NCI-H1417 treated with DMSO at 0.1 percent for 48 hours (cell line): Measurements from ENCODE around the gene AGPAT4.

Experiments
- DNase-seq: peaks from one replicate; lab custom pipeline; 2025; lab: John Stamatoyannopoulos, UW

AGPAT4 gene

GRCh38 chr6:161254464-161255253 is 19.2 kb downstream of the AGPAT4 start:
- DNase-seq: no peak

GRCh38 chr6:161254126-161254463 is 19.8 kb downstream of the AGPAT4 start:
- DNase-seq: no peak

- no peak for DNase-seq
Observed at GRCh38 chr6:161251345-161251744, 22.5 kb downstream of the AGPAT4 start.

DNA sequence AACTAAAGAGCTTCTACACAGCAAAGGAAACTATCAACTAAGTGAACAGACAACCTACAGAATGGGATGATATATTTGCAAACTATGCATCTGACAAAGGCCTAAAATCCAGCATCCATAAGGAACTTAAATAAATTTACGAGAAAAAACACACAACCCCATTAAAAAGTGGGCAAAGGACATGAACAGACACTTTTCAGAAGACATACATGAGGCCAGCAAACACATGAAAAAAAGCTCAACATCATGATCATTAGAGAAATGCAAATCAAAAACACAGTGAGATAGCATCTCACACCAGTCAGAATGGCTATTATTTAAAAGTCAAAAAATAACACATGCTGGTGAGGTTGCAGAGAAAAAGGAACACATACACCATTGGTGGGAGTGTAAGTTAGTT is 24.5 kb downstream of the AGPAT4 start:
- no peak for DNase-seq

DNA sequence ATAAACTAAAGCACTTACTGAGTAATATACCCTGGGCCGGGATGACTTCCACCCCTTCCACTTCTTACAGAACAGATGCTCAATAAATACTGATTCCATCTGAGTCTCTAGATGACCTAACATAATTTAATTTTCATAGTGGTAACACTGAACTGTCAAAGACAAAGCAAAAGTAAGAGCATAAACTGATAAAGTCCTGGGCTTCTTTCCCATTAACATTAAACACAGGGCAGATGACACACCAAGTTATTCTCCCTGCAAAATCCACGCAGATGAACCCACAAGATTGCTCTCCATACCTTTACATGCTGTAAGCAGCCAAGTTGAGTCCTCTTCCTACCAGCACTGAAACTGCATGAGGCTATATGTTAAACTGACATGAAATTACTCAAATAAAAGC is 27.1 kb downstream of the AGPAT4 start:
- DNase-seq: no peak

DNA sequence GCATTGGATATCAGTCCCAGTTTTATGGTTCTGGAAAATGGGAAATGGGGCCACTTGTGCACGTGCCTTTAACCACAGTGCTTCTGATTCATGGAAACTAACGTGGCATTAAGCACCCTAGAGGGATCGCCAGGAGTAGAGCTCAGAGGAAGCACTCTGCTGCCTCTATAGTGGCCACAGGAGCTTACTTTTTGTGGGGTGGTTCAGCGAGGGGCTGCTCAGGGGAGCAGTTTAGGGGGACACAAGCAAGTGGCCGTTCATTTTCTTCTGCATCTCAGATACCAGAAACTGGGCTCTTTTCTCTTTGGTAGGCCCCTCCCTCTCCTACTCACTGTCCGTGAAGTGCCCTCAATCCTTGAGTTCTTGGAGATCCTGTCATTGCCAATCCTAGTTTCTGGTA is 28.5 kb downstream of the AGPAT4 start:
- DNase-seq: no peak

GRCh38 chr6:161244725-161245124 is 29.1 kb downstream of the AGPAT4 start:
- DNase-seq: no peak

GRCh38 chr6:161242779-161243693 is 30.8 kb downstream of the AGPAT4 start:
- DNase-seq: no peak

DNA sequence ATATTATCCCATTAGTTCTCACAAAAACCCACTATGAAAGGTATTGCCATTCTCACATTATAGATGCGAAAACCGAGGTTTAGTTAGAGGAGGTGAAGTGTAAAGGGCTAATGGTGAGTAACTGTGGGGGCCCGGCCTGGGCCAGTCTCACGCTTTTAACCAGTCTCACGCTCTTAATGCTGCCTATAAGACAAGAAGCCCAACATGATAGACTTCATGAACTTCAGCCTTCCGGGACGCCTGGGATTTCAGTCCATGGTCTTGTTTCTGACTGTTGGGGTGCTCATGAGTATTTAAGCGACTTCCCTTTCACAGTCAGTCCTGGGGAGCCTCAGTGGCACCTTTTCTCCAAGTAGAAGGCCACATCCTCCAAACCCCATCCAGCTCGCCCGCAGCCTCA is 31.7 kb downstream of the AGPAT4 start:
- DNase-seq: no peak

DNA sequence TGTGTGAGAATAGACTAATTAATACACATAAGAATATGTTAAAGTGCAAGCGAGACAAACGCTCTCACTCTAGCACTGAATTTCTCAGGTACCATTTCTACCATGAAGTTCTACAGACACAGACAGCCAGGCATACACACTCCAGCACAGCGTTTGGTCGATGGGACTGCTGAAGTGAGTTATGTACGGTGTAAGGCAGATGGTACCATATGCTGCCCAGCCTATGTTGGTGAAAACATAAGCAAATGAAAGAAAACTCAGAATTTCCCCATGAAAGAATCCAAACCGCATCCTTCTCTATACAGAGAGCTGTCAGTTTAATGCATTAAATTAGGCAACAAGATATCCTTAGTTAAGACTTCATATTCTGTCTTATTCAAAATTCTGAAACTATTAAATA is 34.9 kb downstream of the AGPAT4 start:
- DNase-seq: no peak

DNA sequence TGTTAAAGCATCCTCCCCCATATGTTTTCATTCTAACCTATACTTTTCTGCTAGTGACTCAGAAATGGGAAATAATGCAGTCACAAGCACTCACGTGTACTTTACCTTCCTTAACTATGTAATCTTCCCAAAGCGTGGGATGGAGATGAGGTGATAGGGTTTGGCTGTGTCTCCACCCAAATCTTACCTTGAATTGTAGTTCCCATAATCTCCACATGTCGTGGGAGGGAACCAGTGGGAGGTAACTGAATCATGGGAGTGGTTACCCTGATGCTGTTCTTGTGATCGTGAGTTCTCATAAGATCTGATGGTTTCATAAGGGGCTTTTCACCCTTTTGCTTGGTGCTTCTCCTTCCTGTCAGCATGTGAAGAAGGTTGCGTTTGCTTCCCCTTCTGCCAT is 35.4 kb downstream of the AGPAT4 start:
- no peak for DNase-seq

- DNase-seq: no peak
Observed at GRCh38 chr6:161238081-161238480, 35.8 kb downstream of the AGPAT4 start.

DNA sequence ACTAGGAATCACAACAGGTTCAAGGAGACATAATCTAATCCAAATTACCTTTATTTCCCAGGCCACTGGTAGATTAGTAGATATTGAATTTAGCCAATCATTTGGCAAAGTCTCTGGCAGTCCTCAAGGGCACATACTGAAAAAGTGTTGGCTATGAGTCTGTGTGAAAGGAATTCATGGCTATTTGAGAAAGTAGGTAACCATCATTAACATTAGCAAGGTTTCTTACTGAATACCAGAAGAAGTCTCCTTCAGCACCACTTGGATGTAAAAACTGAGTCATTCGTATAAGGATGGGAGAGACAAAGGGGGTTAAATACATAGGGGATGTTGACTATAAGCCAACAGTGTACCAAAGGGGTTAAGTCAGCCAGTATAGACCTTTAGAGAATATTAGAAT is 36.7 kb downstream of the AGPAT4 start:
- no peak for DNase-seq

- DNase-seq: no peak
Observed at GRCh38 chr6:161235776-161236633, 37.9 kb downstream of the AGPAT4 start.

DNA sequence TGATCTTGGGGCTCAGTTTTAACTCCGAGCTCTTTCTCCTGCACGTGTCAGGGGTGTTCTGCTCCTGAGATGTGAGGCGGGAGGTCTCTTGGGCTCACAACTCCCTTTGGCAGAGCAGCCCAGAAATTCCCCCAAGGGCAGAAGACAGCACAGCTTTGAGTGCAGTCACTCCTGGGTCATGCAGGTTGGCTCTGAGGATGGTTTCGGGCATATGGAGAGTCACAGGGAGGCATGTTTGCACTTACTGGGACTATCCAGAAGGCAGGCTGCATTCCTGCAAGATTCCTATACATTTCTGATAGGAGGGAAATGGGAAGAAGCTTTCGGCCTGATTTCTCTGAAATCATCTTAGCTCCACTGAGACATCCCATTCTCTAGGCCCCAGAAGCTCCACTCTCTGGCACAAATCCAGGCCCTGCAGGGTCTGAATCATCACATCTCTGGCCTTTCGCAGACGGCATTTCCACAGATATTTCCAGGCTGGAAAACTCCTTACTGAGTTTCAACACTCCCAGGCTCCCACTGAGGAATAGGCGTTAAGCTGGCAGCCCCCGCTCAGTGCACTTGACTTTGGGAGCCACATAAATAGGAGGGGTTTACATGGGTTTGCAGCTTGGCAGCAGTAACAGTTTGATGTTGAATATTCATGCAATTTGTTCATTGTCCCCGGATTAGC is 39.7 kb downstream of the AGPAT4 start:
- DNase-seq: no peak

DNA sequence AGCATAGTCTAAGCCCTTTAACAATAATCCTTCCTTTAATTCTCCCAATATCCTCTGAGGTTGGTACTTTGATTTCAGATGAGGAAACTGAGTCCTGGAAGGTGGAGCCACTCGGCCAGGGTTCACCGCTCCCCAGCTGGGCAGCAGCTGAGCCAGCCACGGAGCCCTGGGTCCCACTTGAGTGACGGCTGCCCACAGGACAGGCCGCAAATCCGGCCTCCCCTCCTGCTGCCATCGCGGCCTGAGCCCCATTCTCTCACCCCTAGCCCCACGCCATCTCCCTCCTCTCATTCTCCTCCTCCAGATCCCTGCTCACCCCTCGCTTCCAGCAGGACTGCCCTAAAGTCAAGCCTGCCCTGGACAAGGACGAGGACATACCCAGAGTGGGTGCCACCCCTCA is 41.4 kb downstream of the AGPAT4 start:
- no peak for DNase-seq

- DNase-seq: no peak
Observed at GRCh38 chr6:161232010-161232409, 41.9 kb downstream of the AGPAT4 start.

DNA sequence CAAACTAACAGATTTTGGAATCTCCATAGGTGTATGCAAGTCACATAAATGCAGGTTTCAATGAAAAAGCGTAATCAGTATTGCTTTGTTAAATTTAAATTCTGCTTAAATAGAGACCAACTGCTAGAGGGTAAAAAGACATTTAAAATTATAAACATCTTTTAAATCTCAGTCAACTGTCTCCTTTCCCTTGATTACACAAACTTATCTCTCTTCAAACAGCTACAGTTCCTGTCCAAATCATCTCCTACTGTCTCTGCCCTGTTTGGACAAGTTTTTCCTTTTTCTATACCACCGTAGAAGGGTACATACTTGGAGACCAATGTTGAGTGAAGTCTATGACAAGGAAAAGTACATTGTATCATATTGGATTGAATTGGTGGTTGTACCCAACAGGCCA is 43.5 kb downstream of the AGPAT4 start:
- DNase-seq: no peak

GRCh38 chr6:161228921-161229591 is 44.8 kb downstream of the AGPAT4 start:
- DNase-seq: no peak

- no peak for DNase-seq
Observed at GRCh38 chr6:161228096-161228495, 45.8 kb downstream of the AGPAT4 start.
